Measurements from ENCODE around the gene CNOT2.

Gene CNOT2

GRCh38 chr12:70338531-70338930 is 95.3 kb downstream of the CNOT2 start:
- DNase-seq (ENCODE audit: low read depth in 1 of 2, low spot score in 1 of 2) = no peak
- no peak overlapping the region for H3K4me3 ChIP-seq (replicated peaks; ENCODE audit: insufficient read depth, low read length)
- no peaks in the 10 kb centered on the region for H3K27me3 ChIP-seq (ENCODE audit: insufficient read depth, poor library complexity, severe bottlenecking)
- H3K27ac ChIP-seq (replicated peaks) = no peak overlapping the region
- TF ChIP-seq CTCF (IDR thresholded peaks at IDR 0.05; ENCODE audit: insufficient read depth, low read length) = no peak
- TF ChIP-seq SPI1 (IDR thresholded peaks at IDR 0.05; ENCODE audit: borderline replicate concordance, low read depth) = no peak
- no peak for TF ChIP-seq GABPA (IDR thresholded peaks at IDR 0.05; ENCODE audit: low read depth)
- no peak for TF ChIP-seq REST (IDR thresholded peaks at IDR 0.05; ENCODE audit: insufficient replicate concordance, low read depth)
- TF ChIP-seq POLR2AphosphoS5 (IDR thresholded peaks at IDR 0.05; ENCODE audit: low read depth) = no peak

GRCh38 chr12:70351076-70351475 is 107.8 kb downstream of the CNOT2 start:
- no peak for DNase-seq (ENCODE audit: low read depth in 1 of 2, low spot score in 1 of 2)
- Histone ChIP-seq H3K4me3 (replicated peaks; ENCODE audit: insufficient read depth, low read length) (no peak overlapping the region), H3K27ac (replicated peaks) (no peak overlapping the region), H3K27me3 (ENCODE audit: insufficient read depth, poor library complexity, severe bottlenecking) (no peaks in the 10 kb centered on the region)
- no peak for TF ChIP-seq SPI1 (IDR thresholded peaks at IDR 0.05; ENCODE audit: borderline replicate concordance, low read depth)
- no peak for TF ChIP-seq CTCF (IDR thresholded peaks at IDR 0.05; ENCODE audit: insufficient read depth, low read length)
- no peak for TF ChIP-seq GABPA (IDR thresholded peaks at IDR 0.05; ENCODE audit: low read depth)
- no peak for TF ChIP-seq POLR2AphosphoS5 (IDR thresholded peaks at IDR 0.05; ENCODE audit: low read depth)
- TF ChIP-seq REST (IDR thresholded peaks at IDR 0.05; ENCODE audit: insufficient replicate concordance, low read depth) = no peak

- TF ChIP-seq SPI1 (IDR thresholded peaks at IDR 0.05; ENCODE audit: borderline replicate concordance, low read depth) (peak; percentile 86), CTCF (IDR thresholded peaks at IDR 0.05; ENCODE audit: insufficient read depth, low read length) (no peak)
- Histone ChIP-seq H3K4me3 (replicated peaks; ENCODE audit: insufficient read depth, low read length) (no peak overlapping the region), H3K27me3 (ENCODE audit: insufficient read depth, poor library complexity, severe bottlenecking) (no peaks in the 10 kb centered on the region), H3K27ac (replicated peaks) (peak overlapping the region; percentile 51)
- DNase-seq (ENCODE audit: low read depth in 1 of 2, low spot score in 1 of 2) = peak in 1 of 2 experiments; percentile 35
Observed at GRCh38 chr12:70353780-70354660, 110.8 kb downstream of the CNOT2 start.

Measured in HL-60 (cell line).